ACC112 (cell line): ENCODE measurements around the gene A1BG.

Experiments used
- H2AFZ ChIP-seq: fragments of 200-600 bp; sonication (generic); one replicate; pipeline ENCODE4 v1.6.0; 2017; ENCODE audit warnings: antibody characterized with exemption, low read length; ENCODE audit not compliant: unreplicated experiment
- H3K27ac ChIP-seq: fragments of 200-600 bp; sonication (generic); 2 replicates; pipeline ENCODE4 v1.5.1; 2014; ENCODE audit warnings: low read depth, mild to moderate bottlenecking, antibody characterized with exemption, low read length, moderate library complexity
- H3K27me3 ChIP-seq: fragments of 200-600 bp; sonication (generic); 2 replicates; pipeline ENCODE4 v1.6.1; 2014; ENCODE audit warnings: mild to moderate bottlenecking, antibody characterized with exemption, low read length, moderate library complexity, mixed read lengths; ENCODE audit not compliant: insufficient read depth
- H3K36me3 ChIP-seq: fragments of 200-600 bp; sonication (generic); 2 replicates; pipeline ENCODE4 v1.6.1; 2016; ENCODE audit warnings: mild to moderate bottlenecking, antibody characterized with exemption, low read length, moderate library complexity, mixed read lengths; ENCODE audit not compliant: insufficient read depth
- H3K4me1 ChIP-seq: fragments of 200-600 bp; sonication (generic); one replicate; pipeline ENCODE4 v1.6.1; 2016; ENCODE audit warnings: low read length, mixed read lengths; ENCODE audit not compliant: insufficient read depth, unreplicated experiment, control insufficient read depth
- H3K4me3 ChIP-seq: fragments of 200-600 bp; sonication (generic); 2 replicates; pipeline ENCODE4 v1.5.1; 2014; ENCODE audit warnings: mild to moderate bottlenecking, low read depth, low read length
- H3K79me2 ChIP-seq: fragments of 200-600 bp; sonication (generic); one replicate; pipeline ENCODE4 v1.6.0; 2016; ENCODE audit warnings: low read length; ENCODE audit not compliant: control insufficient read depth, unreplicated experiment, insufficient read depth

Gene A1BG

GRCh38 chr19:58352760-58353671 is at the start of gene A1BG:
Gene A1BG, minus strand, starts transcription at chr19:58353492. Its CDS starts 55 bp downstream, at chr19:58353437.
- Histone ChIP-seq H3K27ac (no peak within 1 kb of the TSS), H3K27me3 (no peaks in the 10 kb centered on the region), H3K4me3 (no peak within 1 kb of the TSS), H3K4me1 (no peaks in the 10 kb centered on the region), H3K36me3 (no peaks in the 10 kb centered on the region), H3K79me2 (peaks cover 22% of the 10 kb centered on the region), H2AFZ (no peak within 1 kb of the TSS)

GRCh38 chr19:58401840-58402421 is 48.6 kb upstream of the A1BG start:
- no peaks in the 10 kb centered on the region for H3K79me2 ChIP-seq
- no peak overlapping the region for H3K27ac ChIP-seq
- no peaks in the 10 kb centered on the region for H3K27me3 ChIP-seq
- H2AFZ ChIP-seq: no peak overlapping the region
- H3K4me3 ChIP-seq: peak overlapping the region; percentile 84
- H3K36me3 ChIP-seq: no peaks in the 10 kb centered on the region
- peaks cover 4% of the 10 kb centered on the region for H3K4me1 ChIP-seq

- Histone ChIP-seq H3K4me1 (peaks cover 4% of the 10 kb centered on the region), H3K4me3 (peak overlapping the region; percentile 84), H2AFZ (peak overlapping the region; percentile 68), H3K27ac (no peak overlapping the region), H3K36me3 (no peaks in the 10 kb centered on the region), H3K79me2 (no peaks in the 10 kb centered on the region), H3K27me3 (no peaks in the 10 kb centered on the region)
Measured at GRCh38 chr19:58400916-58401839, 47.9 kb upstream of the A1BG start.

GRCh38 chr19:58400316-58400915 is 47.1 kb upstream of the A1BG start:
- Histone ChIP-seq H3K27ac (no peak overlapping the region), H2AFZ (peak overlapping the region; percentile 56), H3K4me3 (peak overlapping the region; percentile 84), H3K4me1 (peaks cover 4% of the 10 kb centered on the region), H3K36me3 (no peaks in the 10 kb centered on the region), H3K27me3 (no peaks in the 10 kb centered on the region), H3K79me2 (no peaks in the 10 kb centered on the region)

- Histone ChIP-seq H3K4me3 (peak overlapping the region; percentile 84; the same call in 1 of the 2 replicates), H3K79me2 (no peaks in the 10 kb centered on the region), H3K27ac (no peak overlapping the region), H3K4me1 (peaks cover 4% of the 10 kb centered on the region), H3K27me3 (no peaks in the 10 kb centered on the region), H2AFZ (no peak overlapping the region), H3K36me3 (no peaks in the 10 kb centered on the region)
Measured at GRCh38 chr19:58399903-58400302, 46.6 kb upstream of the A1BG start.

GRCh38 chr19:58398545-58398944 is 45.3 kb upstream of the A1BG start:
- Histone ChIP-seq H3K4me3 (no peak overlapping the region), H3K4me1 (peaks cover 4% of the 10 kb centered on the region), H3K36me3 (0 out of 2 replicates have a peak, but pooled peaks cover 3% of the 10 kb centered on the region), H3K79me2 (no peaks in the 10 kb centered on the region), H2AFZ (no peak overlapping the region), H3K27me3 (no peaks in the 10 kb centered on the region), H3K27ac (no peak overlapping the region)

GRCh38 chr19:58398087-58398486 is 44.8 kb upstream of the A1BG start:
- Histone ChIP-seq H3K79me2 (no peaks in the 10 kb centered on the region), H3K27me3 (no peaks in the 10 kb centered on the region), H3K27ac (no peak overlapping the region), H2AFZ (no peak overlapping the region), H3K36me3 (0 out of 2 replicates have a peak, but pooled peaks cover 3% of the 10 kb centered on the region), H3K4me3 (no peak overlapping the region), H3K4me1 (peaks cover 4% of the 10 kb centered on the region)

GRCh38 chr19:58397533-58398037 is 44.3 kb upstream of the A1BG start:
- Histone ChIP-seq H3K4me3 (no peak overlapping the region), H3K27me3 (no peaks in the 10 kb centered on the region), H3K36me3 (0 out of 2 replicates have a peak, but pooled peaks cover 3% of the 10 kb centered on the region), H3K27ac (no peak overlapping the region), H3K79me2 (peaks cover under 1% of the 10 kb centered on the region), H2AFZ (no peak overlapping the region), H3K4me1 (peaks cover 4% of the 10 kb centered on the region)

- H3K27me3 ChIP-seq: no peaks in the 10 kb centered on the region
- no peak overlapping the region for H3K27ac ChIP-seq
- H3K79me2 ChIP-seq: peaks cover 4% of the 10 kb centered on the region
- H2AFZ ChIP-seq: no peak overlapping the region
- 0 out of 2 replicates have a peak, but pooled peaks cover 3% of the 10 kb centered on the region for H3K36me3 ChIP-seq
- no peak overlapping the region for H3K4me3 ChIP-seq
- H3K4me1 ChIP-seq: peaks cover under 1% of the 10 kb centered on the region
Measured at GRCh38 chr19:58396691-58397532, 43.6 kb upstream of the A1BG start.
